Central memory CD8-positive, alpha-beta T cell (primary cell): ENCODE measurements around the gene GZMB.
"Not testable (repeated sequence)": the region's sequence is repeated elsewhere in the genome, so short reads cannot be mapped to it uniquely, and the experiment has no call there.

ENCODE experiments used
- ATAC-seq: fragments of 150-1000 bp; cut with Tn5 transposase; replicated peaks from 2 replicates; pipeline ENCODE4 v1.10.0; 2022; ENCODE audit warnings: mild to moderate bottlenecking, moderate FRiP score, moderate number of reproducible peaks; ENCODE audit not compliant: poor library complexity, severe bottlenecking; ENCODE audit errors: extremely low read depth
- DNase-seq, 2 donors: peaks; one replicate each; pipeline ENCODE4 v3.0.0; 2021; ENCODE audit warnings: low spot score in 2 of 2
- H3K27ac Mint-ChIP-seq: one replicate; pipeline ENCODE4 v1.8.0; 2022; ENCODE audit warnings: low read depth, mild to moderate bottlenecking, moderate library complexity, mixed read lengths
- H3K27me3 Mint-ChIP-seq: one replicate; pipeline ENCODE4 v1.8.0; 2022; ENCODE audit warnings: mixed read lengths
- H3K36me3 Mint-ChIP-seq: one replicate; pipeline ENCODE4 v1.8.0; 2022; ENCODE audit warnings: mild to moderate bottlenecking, moderate library complexity, mixed read lengths; ENCODE audit not compliant: insufficient read depth
- H3K4me1 Mint-ChIP-seq: one replicate; pipeline ENCODE4 v1.8.0; 2022; ENCODE audit warnings: mixed read lengths
- H3K4me3 Mint-ChIP-seq: one replicate; pipeline ENCODE4 v1.8.0; 2022; ENCODE audit warnings: mild to moderate bottlenecking, moderate library complexity, mixed read lengths
- H3K9me3 Mint-ChIP-seq: one replicate; pipeline ENCODE4 v1.8.0; 2022; ENCODE audit warnings: mixed read lengths

Gene GZMB

DNA sequence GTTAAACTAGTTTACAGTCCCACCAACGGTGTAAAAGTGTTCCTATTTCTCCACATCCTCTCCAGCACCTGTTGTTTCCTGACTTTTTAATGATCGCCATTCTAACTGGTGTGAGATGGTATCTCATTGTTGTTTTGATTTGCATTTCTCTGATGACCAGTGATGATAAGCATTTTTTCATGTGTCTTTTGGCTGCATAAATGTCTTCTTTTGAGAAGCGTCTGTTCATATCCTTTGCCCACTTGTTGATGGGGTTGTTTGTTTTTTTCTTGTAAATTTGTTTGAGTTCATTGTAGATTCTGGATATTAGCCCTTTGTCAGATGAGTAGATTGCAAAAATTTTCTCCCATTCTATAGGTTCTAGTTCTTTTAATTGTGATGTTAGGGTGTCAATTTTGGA lies 49.6 kb downstream of the GZMB start:
- H3K27ac Mint-ChIP-seq, H3K36me3 Mint-ChIP-seq, H3K4me3 Mint-ChIP-seq, ATAC-seq, DNase-seq, H3K4me1 Mint-ChIP-seq: not testable (repeated sequence)
- Mint-ChIP-seq H3K27me3 (peaks cover 12% of the 10 kb centered on the region), H3K9me3 (peaks cover 17% of the 10 kb centered on the region)
